DMS153 treated with DMSO at 0.1 percent for 48 hours (cell line): ENCODE measurements around the gene TOP2A.
"Not testable (repeated sequence)": the region's sequence is repeated elsewhere in the genome, so short reads cannot be mapped to it uniquely, and the experiment has no call there.

ENCODE experiments used
- DNase-seq: peaks from one replicate; lab custom pipeline; 2025; ENCODE audit not compliant: unreplicated experiment; lab: John Stamatoyannopoulos, UW

The TOP2A gene

GRCh38 chr17:40432864-40433528 lies 15.3 kb upstream of the TOP2A start:
- DNase-seq = no peak

- DNase-seq = no peak
Observed at GRCh38 chr17:40431231-40431602, 13.5 kb upstream of the TOP2A start.

GRCh38 chr17:40430272-40431230 lies 12.9 kb upstream of the TOP2A start:
- no peak for DNase-seq

GRCh38 chr17:40427002-40427491 lies 9.4 kb upstream of the TOP2A start:
- no peak for DNase-seq

GRCh38 chr17:40425741-40426140 lies 8.0 kb upstream of the TOP2A start:
- no peak for DNase-seq

- DNase-seq = no peak
Observed at GRCh38 chr17:40422990-40423633, 5.4 kb upstream of the TOP2A start.

- peak; percentile 60 for DNase-seq
Observed at GRCh38 chr17:40419559-40420331, 2.0 kb upstream of the TOP2A start.

GRCh38 chr17:40418428-40418706 lies 671 bp upstream of the TOP2A start:
- DNase-seq = no peak

GRCh38 chr17:40417258-40417608 lies 463 bp downstream of the TOP2A start:
- no peak for DNase-seq

GRCh38 chr17:40416671-40417070 lies 1.0 kb downstream of the TOP2A start:
- DNase-seq = no peak

GRCh38 chr17:40415390-40415789 lies 2.3 kb downstream of the TOP2A start:
- DNase-seq = no peak

- DNase-seq = not testable (repeated sequence)
Observed at GRCh38 chr17:40414312-40414711, 3.4 kb downstream of the TOP2A start.

- no peak for DNase-seq
Observed at GRCh38 chr17:40412880-40413279, 4.8 kb downstream of the TOP2A start.

GRCh38 chr17:40411821-40412220 lies 5.9 kb downstream of the TOP2A start:
- DNase-seq = no peak

- DNase-seq = no peak
Observed at GRCh38 chr17:40410082-40410481, 7.6 kb downstream of the TOP2A start.

GRCh38 chr17:40409540-40409939 lies 8.2 kb downstream of the TOP2A start:
- not testable (repeated sequence) for DNase-seq

GRCh38 chr17:40407460-40407859 lies 10.2 kb downstream of the TOP2A start:
- no peak for DNase-seq

GRCh38 chr17:40404003-40404402 lies 13.7 kb downstream of the TOP2A start:
- DNase-seq = no peak

- DNase-seq = no peak
Observed at GRCh38 chr17:40402668-40403067, 15.0 kb downstream of the TOP2A start.

- DNase-seq = no peak
Observed at GRCh38 chr17:40399185-40399584, 18.5 kb downstream of the TOP2A start.

- not testable (repeated sequence) for DNase-seq
Observed at GRCh38 chr17:40386555-40386954, 31.1 kb downstream of the TOP2A start.
